ENCODE data around the gene CLDN34. TPM values are rescaled to one million over a fixed set of nuclear protein-coding genes. Genes with fewer than 3 reads are reported as not detected.
A peak's percentile ranks its signal among the peaks of the same experiment; 100 is the strongest.

Gene CLDN34
- total and polyA plus RNA-seq, 2 of the 13 experiments (the other 11 are each of a cell fraction or from before 2014, with no cell fraction given) = not detected

DNA sequence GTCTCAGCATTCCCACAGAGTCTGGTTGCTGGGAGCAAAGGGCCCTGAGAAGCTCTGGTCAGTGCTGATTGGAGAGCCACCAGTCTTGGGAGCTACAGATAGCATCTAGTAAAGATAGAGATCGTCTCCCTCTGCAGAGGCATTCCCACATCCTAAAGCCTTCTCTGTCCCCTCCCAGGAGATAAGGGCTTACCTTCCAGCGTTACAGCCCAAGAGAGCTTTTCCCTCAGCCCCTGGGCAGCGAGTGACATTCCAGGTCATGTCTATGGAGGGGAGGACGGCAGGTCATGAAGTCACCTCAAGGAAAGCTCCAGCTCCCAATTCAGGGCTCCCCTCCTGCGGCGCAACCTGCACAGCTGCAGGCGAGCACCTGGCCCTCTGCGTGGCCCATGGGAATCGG lies 29.9 kb downstream of the CLDN34 start:
- ChIA-PET POLR2A (interaction anchor here (1.5 kb wide), 1 partner anchor 21 kb away, joined by 3 read pairs; no protein-coding TSS in a partner anchor), CTCF (ENCODE audit: low intra/inter-chr PET ratio, low total read pairs) (interaction anchor here (1.9 to 9.0 kb wide), 3 partner anchors 104 to 124 kb away, joined by 6 to 696 read pairs (median 12); no protein-coding TSS in a partner anchor)
- 0 out of 6 replicates have a peak overlapping the region, but pooled peaks of 1 of the 3 experiments have one; percentile 23 for H3K4me3 ChIP-seq (replicated peaks in 1 of 3; ENCODE audit: insufficient read depth in 1 of 3, low read depth in 2 of 3, low read length in 3 of 3)
- no peaks in the 10 kb centered on the region for H3K9me3 ChIP-seq (ENCODE audit: low read length)
- no peaks in the 10 kb centered on the region for H3K36me3 ChIP-seq (replicated peaks in 1 of 2; ENCODE audit: control insufficient read depth in 1 of 2, insufficient read depth in 2 of 2, low read length in 2 of 2)
- FAIRE-seq = no peak
- H3K79me2 ChIP-seq (ENCODE audit: insufficient read depth, low read length) = no peaks in the 10 kb centered on the region
- H3K27ac ChIP-seq (ENCODE audit: extremely low read length, insufficient read depth, low read length) = no peak overlapping the region
- in situ Hi-C loops (cut with HindIII; ENCODE audit: extremely low pct_ligation_motif_present, low pct_unique_long_range_greater_than_20kb) = loop anchor here (5.0 to 10.0 kb wide), 2 partner anchors 112 to 115 kb away; no protein-coding TSS in a partner anchor
- peaks cover 9% of the 10 kb centered on the region; the same call in 1 of the 2 replicates for H3K4me1 ChIP-seq (ENCODE audit: insufficient read depth, low read length)
- no TSS peak for BruUV-seq (replicated peaks)
- intact Hi-C loops (cut with micrococcal nuclease; ENCODE audit: unreplicated experiment) = loop anchor here (5.0 kb wide), 1 partner anchor 105 kb away; no protein-coding TSS in a partner anchor
- no peak for DNase-seq (ENCODE audit: low spot score)
- H2AFZ ChIP-seq (ENCODE audit: low read length) = no peak overlapping the region
- no peaks in the 10 kb centered on the region for H4K20me1 ChIP-seq (ENCODE audit: insufficient read depth, low read length)
- no peak overlapping the region for H3K9ac ChIP-seq (ENCODE audit: insufficient read depth, low read depth, low read length)
- no peak for ATAC-seq
- H3K4me2 ChIP-seq (ENCODE audit: low read depth, low read length) = peak overlapping the region; percentile 42; the same call in 1 of the 2 replicates
- H3K27me3 ChIP-seq (ENCODE audit: control insufficient read depth in 1 of 2, insufficient read depth in 2 of 2, low read length in 2 of 2) = no peaks in the 10 kb centered on the region
- TF ChIP-seq, protein P1, sequence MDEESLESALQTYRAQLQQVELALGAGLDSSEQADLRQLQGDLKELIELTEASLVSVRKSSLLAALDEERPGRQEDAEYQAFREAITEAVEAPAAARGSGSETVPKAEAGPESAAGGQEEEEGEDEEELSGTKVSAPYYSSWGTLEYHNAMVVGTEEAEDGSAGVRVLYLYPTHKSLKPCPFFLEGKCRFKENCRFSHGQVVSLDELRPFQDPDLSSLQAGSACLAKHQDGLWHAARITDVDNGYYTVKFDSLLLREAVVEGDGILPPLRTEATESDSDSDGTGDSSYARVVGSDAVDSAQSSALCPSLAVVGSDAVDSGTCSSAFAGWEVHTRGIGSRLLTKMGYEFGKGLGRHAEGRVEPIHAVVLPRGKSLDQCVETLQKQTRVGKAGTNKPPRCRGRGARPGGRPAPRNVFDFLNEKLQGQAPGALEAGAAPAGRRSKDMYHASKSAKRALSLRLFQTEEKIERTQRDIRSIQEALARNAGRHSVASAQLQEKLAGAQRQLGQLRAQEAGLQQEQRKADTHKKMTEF (CRISPR knock-in tag; IDR thresholded peaks at IDR 0.05) = no peak
- TF ChIP-seq, protein P2, sequence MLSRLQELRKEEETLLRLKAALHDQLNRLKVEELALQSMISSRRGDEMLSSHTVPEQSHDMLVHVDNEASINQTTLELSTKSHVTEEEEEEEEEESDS (CRISPR knock-in tag; IDR thresholded peaks at IDR 0.05; ENCODE audit: borderline replicate concordance) = no peak
- 17% methylated on average over 1 of the region's 9 CpGs for WGBS (ENCODE audit: low lambda C conversion rate)

DNA sequence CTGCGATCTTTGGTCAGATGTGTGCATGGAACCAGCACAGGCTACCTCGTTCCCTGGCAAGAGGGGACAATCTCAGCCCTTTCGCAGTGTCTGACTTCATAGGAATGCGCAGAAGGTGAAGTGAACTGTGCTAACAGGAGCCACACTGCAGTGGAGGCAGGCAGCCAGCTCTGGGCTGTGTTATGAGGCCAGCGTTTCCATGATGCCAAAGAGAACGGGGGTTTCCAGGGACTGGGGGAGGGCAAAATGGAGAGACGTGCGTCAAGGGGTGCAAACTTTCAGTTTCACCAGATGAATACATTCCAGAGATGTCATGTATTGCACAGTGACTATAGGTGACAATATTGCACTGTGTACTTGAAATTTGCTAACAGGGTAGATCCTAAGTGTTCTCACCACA lies 30.4 kb downstream of the CLDN34 start:
- POLR2A ChIA-PET = interaction anchor here (1.5 kb wide), 1 partner anchor 20 kb away, joined by 3 read pairs; no protein-coding TSS in a partner anchor
- DNase-seq (ENCODE audit: low spot score) (no peak), FAIRE-seq (no peak), ATAC-seq (peak; percentile 59)
- in situ Hi-C loops (cut with HindIII; ENCODE audit: extremely low pct_ligation_motif_present, low pct_unique_long_range_greater_than_20kb) = loop anchor here (5.0 to 10.0 kb wide), 2 partner anchors 113 to 115 kb away; no protein-coding TSS in a partner anchor
- no peak overlapping the region for H3K9ac ChIP-seq (ENCODE audit: insufficient read depth, low read depth, low read length)
- TF ChIP-seq, protein P3, sequence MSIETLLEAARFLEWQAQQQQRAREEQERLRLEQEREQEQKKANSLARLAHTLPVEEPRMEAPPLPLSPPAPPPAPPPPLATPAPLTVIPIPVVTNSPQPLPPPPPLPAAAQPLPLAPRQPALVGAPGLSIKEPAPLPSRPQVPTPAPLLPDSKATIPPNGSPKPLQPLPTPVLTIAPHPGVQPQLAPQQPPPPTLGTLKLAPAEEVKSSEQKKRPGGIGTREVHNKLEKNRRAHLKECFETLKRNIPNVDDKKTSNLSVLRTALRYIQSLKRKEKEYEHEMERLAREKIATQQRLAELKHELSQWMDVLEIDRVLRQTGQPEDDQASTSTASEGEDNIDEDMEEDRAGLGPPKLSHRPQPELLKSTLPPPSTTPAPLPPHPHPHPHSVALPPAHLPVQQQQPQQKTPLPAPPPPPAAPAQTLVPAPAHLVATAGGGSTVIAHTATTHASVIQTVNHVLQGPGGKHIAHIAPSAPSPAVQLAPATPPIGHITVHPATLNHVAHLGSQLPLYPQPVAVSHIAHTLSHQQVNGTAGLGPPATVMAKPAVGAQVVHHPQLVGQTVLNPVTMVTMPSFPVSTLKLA (IDR thresholded peaks at IDR 0.05) = no peak
- TF ChIP-seq SETDB1 (CRISPR knock-in tag; IDR thresholded peaks at IDR 0.05; ENCODE audit: borderline replicate concordance) (no peak), PHB2 (IDR thresholded peaks at IDR 0.05; ENCODE audit: partially characterized antibody) (no peak), WIZ (CRISPR knock-in tag; IDR thresholded peaks at IDR 0.05) (no peak), ZNF570 (CRISPR knock-in tag; IDR thresholded peaks at IDR 0.05; ENCODE audit: borderline replicate concordance) (no peak), ZNF552 (CRISPR knock-in tag; IDR thresholded peaks at IDR 0.05; ENCODE audit: borderline replicate concordance) (no peak)
- TF ChIP-seq, protein P4, sequence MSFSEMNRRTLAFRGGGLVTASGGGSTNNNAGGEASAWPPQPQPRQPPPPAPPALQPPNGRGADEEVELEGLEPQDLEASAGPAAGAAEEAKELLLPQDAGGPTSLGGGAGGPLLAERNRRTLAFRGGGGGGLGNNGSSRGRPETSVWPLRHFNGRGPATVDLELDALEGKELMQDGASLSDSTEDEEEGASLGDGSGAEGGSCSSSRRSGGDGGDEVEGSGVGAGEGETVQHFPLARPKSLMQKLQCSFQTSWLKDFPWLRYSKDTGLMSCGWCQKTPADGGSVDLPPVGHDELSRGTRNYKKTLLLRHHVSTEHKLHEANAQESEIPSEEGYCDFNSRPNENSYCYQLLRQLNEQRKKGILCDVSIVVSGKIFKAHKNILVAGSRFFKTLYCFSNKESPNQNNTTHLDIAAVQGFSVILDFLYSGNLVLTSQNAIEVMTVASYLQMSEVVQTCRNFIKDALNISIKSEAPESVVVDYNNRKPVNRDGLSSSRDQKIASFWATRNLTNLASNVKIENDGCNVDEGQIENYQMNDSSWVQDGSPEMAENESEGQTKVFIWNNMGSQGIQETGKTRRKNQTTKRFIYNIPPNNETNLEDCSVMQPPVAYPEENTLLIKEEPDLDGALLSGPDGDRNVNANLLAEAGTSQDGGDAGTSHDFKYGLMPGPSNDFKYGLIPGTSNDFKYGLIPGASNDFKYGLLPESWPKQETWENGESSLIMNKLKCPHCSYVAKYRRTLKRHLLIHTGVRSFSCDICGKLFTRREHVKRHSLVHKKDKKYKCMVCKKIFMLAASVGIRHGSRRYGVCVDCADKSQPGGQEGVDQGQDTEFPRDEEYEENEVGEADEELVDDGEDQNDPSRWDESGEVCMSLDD (CRISPR knock-in tag; IDR thresholded peaks at IDR 0.05; ENCODE audit: borderline replicate concordance) = no peak
- no peaks in the 10 kb centered on the region for H3K79me2 ChIP-seq (ENCODE audit: insufficient read depth, low read length)
- no peaks in the 10 kb centered on the region for H4K20me1 ChIP-seq (ENCODE audit: insufficient read depth, low read length)
- H3K36me3 ChIP-seq (replicated peaks in 1 of 2; ENCODE audit: control insufficient read depth in 1 of 2, insufficient read depth in 2 of 2, low read length in 2 of 2) = no peaks in the 10 kb centered on the region
- H3K4me2 ChIP-seq (ENCODE audit: low read depth, low read length) = peak overlapping the region; percentile 42; the same call in 1 of the 2 replicates
- H3K4me1 ChIP-seq (ENCODE audit: insufficient read depth, low read length) = peaks cover 9% of the 10 kb centered on the region; the same call in 1 of the 2 replicates
- WGBS (ENCODE audit: low lambda C conversion rate) = 25% methylated on average over 2 of the region's 8 CpGs
- intact Hi-C loops (cut with micrococcal nuclease; ENCODE audit: unreplicated experiment) = loop anchor here (5.0 kb wide), 1 partner anchor 105 kb away; no protein-coding TSS in a partner anchor
- no peak overlapping the region for H3K27ac ChIP-seq (ENCODE audit: extremely low read length, insufficient read depth, low read length)
- H2AFZ ChIP-seq (ENCODE audit: low read length) = no peak overlapping the region
- no TSS peak for BruUV-seq (replicated peaks)
- peak overlapping the region in 1 of 3 experiments; percentile 23; a peak in 2 of 6 replicates for H3K4me3 ChIP-seq (replicated peaks in 1 of 3; ENCODE audit: insufficient read depth in 1 of 3, low read depth in 2 of 3, low read length in 3 of 3)
- H3K27me3 ChIP-seq (ENCODE audit: control insufficient read depth in 1 of 2, insufficient read depth in 2 of 2, low read length in 2 of 2) = no peaks in the 10 kb centered on the region
- CTCF ChIA-PET (ENCODE audit: low intra/inter-chr PET ratio, low total read pairs) = interaction anchor here (9.0 kb wide), 1 partner anchor 120 kb away, joined by 696 read pairs; no protein-coding TSS in a partner anchor
- no peaks in the 10 kb centered on the region for H3K9me3 ChIP-seq (ENCODE audit: low read length)
